ENCODE data around the gene PCDHB1.

The PCDHB1 gene

DNA sequence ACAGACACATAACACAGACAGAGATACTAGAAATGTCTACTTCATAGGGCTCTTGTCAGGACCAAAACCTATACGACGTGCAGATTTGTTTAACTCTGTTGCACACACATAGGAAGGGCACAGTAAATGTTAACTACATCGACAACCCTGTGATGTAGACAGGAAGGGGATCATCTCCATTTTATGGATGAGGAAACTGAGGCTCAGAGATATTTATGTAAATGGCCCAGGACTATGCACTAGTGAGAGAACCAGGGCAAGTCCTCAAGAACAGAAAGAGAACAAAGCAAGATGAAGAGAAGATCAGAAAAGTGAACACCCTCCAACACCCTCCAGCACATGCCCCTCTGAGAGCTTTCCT lies 48.6 kb upstream of the PCDHB1 start:
- no peaks in the 10 kb centered on the region for H3K36me3 ChIP-seq (ENCODE audit: insufficient read depth, low read length)
- H3F3A ChIP-seq (ENCODE audit: low read depth): no peaks in the 10 kb centered on the region
- H3K4me1 ChIP-seq (ENCODE audit: insufficient read depth, low read length, poor library complexity, severe bottlenecking): no peaks in the 10 kb centered on the region
- no peaks in the 10 kb centered on the region for H3K79me2 ChIP-seq (ENCODE audit: insufficient read depth, low read length)
- H3K4me3 ChIP-seq (ENCODE audit: low read length, poor library complexity, severe bottlenecking): no peak overlapping the region
- no peak for TF ChIP-seq EZH2phosphoT487 (IDR thresholded peaks at IDR 0.05; ENCODE audit: borderline replicate concordance)
- TF ChIP-seq, protein P1, sequence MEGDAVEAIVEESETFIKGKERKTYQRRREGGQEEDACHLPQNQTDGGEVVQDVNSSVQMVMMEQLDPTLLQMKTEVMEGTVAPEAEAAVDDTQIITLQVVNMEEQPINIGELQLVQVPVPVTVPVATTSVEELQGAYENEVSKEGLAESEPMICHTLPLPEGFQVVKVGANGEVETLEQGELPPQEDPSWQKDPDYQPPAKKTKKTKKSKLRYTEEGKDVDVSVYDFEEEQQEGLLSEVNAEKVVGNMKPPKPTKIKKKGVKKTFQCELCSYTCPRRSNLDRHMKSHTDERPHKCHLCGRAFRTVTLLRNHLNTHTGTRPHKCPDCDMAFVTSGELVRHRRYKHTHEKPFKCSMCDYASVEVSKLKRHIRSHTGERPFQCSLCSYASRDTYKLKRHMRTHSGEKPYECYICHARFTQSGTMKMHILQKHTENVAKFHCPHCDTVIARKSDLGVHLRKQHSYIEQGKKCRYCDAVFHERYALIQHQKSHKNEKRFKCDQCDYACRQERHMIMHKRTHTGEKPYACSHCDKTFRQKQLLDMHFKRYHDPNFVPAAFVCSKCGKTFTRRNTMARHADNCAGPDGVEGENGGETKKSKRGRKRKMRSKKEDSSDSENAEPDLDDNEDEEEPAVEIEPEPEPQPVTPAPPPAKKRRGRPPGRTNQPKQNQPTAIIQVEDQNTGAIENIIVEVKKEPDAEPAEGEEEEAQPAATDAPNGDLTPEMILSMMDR (conservative IDR thresholded peaks at IDR 0.05; ENCODE audit: low read length): no peak
- H3K27me3 ChIP-seq (ENCODE audit: insufficient read depth, low read length, poor library complexity, severe bottlenecking): no peaks in the 10 kb centered on the region
- no peak overlapping the region for H3K4me2 ChIP-seq (ENCODE audit: low read depth, low read length, poor library complexity, severe bottlenecking)
- no peak overlapping the region for H2AFZ ChIP-seq (ENCODE audit: low read length)
- H3K9me2 ChIP-seq (replicated peaks; ENCODE audit: low read depth, low read length): no peaks in the 10 kb centered on the region
- H4K20me1 ChIP-seq (ENCODE audit: insufficient read depth, low read length, poor library complexity, severe bottlenecking): no peaks in the 10 kb centered on the region
- H3K9me3 ChIP-seq (ENCODE audit: insufficient read depth, low read depth, low read length): no peaks in the 10 kb centered on the region
- H3K9ac ChIP-seq (ENCODE audit: low read depth, low read length, poor library complexity, severe bottlenecking): no peak overlapping the region

DNA sequence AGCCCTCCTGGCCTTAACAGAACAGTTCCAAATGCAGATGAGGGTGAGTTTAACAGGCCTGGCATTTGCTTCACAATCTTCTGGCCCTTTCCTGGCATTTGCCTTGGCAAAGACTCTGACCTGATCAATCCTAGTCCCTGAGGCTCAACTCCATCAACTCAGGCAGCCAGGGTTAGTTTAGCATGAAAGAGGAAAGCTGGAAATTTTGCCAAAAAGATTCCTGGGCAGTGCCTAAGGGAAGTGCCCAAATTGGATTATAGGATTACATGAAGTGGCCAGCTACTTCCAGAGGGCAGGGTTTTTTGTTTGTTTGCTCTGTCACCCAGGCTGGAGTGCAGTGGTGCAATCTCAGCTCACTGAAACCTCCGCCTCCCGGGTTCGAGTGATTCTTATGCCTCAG lies 48.1 kb upstream of the PCDHB1 start:
- H3K79me2 ChIP-seq (ENCODE audit: insufficient read depth, low read length): no peaks in the 10 kb centered on the region
- H3K4me2 ChIP-seq (ENCODE audit: low read depth, low read length, poor library complexity, severe bottlenecking): no peak overlapping the region
- no peaks in the 10 kb centered on the region for H4K20me1 ChIP-seq (ENCODE audit: insufficient read depth, low read length, poor library complexity, severe bottlenecking)
- H3K9me2 ChIP-seq (replicated peaks; ENCODE audit: low read depth, low read length): no peaks in the 10 kb centered on the region
- H3K4me3 ChIP-seq (ENCODE audit: low read length, poor library complexity, severe bottlenecking): no peak overlapping the region
- no peak overlapping the region for H3K9ac ChIP-seq (ENCODE audit: low read depth, low read length, poor library complexity, severe bottlenecking)
- no peaks in the 10 kb centered on the region for H3K9me3 ChIP-seq (ENCODE audit: insufficient read depth, low read depth, low read length)
- no peaks in the 10 kb centered on the region for H3K27me3 ChIP-seq (ENCODE audit: insufficient read depth, low read length, poor library complexity, severe bottlenecking)
- H3K4me1 ChIP-seq (ENCODE audit: insufficient read depth, low read length, poor library complexity, severe bottlenecking): no peaks in the 10 kb centered on the region
- no peak overlapping the region for H2AFZ ChIP-seq (ENCODE audit: low read length)
- TF ChIP-seq, protein P1 (conservative IDR thresholded peaks at IDR 0.05; ENCODE audit: low read length): no peak
- TF ChIP-seq EZH2phosphoT487 (IDR thresholded peaks at IDR 0.05; ENCODE audit: borderline replicate concordance): no peak
- H3K36me3 ChIP-seq (ENCODE audit: insufficient read depth, low read length): no peaks in the 10 kb centered on the region
- H3F3A ChIP-seq (ENCODE audit: low read depth): no peaks in the 10 kb centered on the region

DNA sequence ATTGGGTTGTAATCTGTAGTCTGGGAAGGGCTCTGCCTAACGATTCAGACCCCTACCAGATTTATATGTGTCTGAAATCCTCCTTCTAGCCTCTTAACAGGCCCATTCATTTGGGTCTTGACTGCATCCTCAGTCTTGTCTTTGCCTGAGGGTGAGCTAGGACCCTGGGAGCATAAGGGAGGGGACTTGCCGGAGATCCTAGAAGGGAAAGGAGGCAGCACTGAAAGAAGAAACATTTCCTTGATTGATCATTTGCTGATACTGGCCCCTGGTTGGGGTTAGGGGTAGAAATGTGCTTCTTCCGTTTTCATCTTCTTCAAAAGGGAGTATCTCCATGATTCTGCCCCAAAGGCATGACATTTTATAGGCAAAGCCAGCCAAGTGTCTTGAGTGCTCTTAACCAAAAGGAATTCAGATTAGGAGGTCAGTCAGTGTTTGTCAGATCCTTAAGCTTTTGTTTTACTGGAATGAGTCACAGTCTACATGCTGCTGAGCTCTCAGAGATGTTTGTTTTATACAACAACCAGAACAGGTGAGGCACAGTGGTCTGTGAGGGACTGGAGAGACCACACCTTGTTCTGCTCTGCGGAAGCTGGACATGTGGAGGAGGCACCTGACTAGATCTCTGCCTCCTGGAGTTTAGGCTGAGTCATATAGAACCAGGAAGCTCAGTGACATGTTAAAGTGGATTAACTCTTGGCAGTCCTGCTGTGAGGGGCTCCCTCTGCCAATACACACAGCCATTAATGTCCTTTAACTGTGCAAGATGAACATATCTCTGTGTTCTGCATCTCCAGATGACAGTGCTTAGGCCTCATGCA lies 47.2 kb upstream of the PCDHB1 start:
- Histone ChIP-seq H3K4me1 (ENCODE audit: insufficient read depth, low read length, poor library complexity, severe bottlenecking) (no peaks in the 10 kb centered on the region), H3K27me3 (ENCODE audit: insufficient read depth, low read length, poor library complexity, severe bottlenecking) (no peaks in the 10 kb centered on the region)

More for the DNA sequence above, 47.2 kb upstream of the PCDHB1 start:
- Histone ChIP-seq H3K9me3 (ENCODE audit: insufficient read depth, low read depth, low read length) (no peaks in the 10 kb centered on the region), H4K20me1 (ENCODE audit: insufficient read depth, low read length, poor library complexity, severe bottlenecking) (no peaks in the 10 kb centered on the region), H3K79me2 (ENCODE audit: insufficient read depth, low read length) (no peaks in the 10 kb centered on the region), H3K9me2 (replicated peaks; ENCODE audit: low read depth, low read length) (no peaks in the 10 kb centered on the region), H3K4me2 (ENCODE audit: low read depth, low read length, poor library complexity, severe bottlenecking) (no peak overlapping the region), H3K4me3 (ENCODE audit: low read length, poor library complexity, severe bottlenecking) (no peak overlapping the region), H3F3A (ENCODE audit: low read depth) (no peaks in the 10 kb centered on the region), H2AFZ (ENCODE audit: low read length) (no peak overlapping the region), H3K9ac (ENCODE audit: low read depth, low read length, poor library complexity, severe bottlenecking) (no peak overlapping the region), H3K36me3 (ENCODE audit: insufficient read depth, low read length) (no peaks in the 10 kb centered on the region)
- TF ChIP-seq, protein P1 (conservative IDR thresholded peaks at IDR 0.05; ENCODE audit: low read length): no peak
- no peak for TF ChIP-seq EZH2phosphoT487 (IDR thresholded peaks at IDR 0.05; ENCODE audit: borderline replicate concordance)

Measured in Loucy (cell line).